Measurements from ENCODE around the gene TMPRSS9.

Gene TMPRSS9

DNA sequence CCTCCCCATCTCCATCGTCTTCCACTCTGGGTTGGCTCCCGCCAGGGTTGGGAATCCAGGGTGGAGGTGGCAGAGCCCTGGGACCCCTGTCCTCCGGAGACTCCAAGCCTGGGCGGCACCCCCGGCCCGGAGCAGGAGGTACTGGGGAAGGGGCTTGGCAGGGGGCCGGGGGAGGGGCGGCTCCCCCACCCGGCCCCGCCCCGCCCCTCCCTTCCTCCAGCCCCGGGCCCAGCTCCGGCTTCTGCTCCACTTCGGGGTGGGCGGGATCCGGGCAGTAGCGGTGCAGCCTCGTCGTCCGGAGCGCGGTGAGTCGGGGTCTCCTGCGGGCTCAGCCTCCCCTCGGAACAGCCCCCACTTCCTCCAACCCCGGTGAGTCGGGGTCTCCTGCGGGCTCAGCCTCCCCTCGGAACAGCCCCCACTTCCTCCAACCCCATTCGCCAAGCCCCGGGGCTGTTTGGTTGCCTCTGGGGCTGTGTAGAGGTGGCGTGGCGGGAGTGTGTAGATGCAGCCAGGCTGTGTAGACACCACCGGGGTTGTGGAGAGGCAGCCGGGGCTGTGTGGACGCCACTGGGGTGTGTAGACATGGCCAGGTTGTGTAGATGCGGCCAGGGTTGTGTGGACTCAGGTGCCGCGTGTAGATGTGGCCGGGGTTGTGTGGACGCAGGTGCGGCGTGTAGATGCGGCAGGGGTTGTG lies at the start of gene TMPRSS9:
TMPRSS9 (plus strand) TSS at position 274 of the 694 bp plus-strand sequence. CDS start 29,521 bp downstream, outside the sequence.
- DNase-seq = no peak

- no peak for DNase-seq
Measured at GRCh38 chr19:2311093-2311492, 49.0 kb upstream of the TMPRSS9 start.

DNA sequence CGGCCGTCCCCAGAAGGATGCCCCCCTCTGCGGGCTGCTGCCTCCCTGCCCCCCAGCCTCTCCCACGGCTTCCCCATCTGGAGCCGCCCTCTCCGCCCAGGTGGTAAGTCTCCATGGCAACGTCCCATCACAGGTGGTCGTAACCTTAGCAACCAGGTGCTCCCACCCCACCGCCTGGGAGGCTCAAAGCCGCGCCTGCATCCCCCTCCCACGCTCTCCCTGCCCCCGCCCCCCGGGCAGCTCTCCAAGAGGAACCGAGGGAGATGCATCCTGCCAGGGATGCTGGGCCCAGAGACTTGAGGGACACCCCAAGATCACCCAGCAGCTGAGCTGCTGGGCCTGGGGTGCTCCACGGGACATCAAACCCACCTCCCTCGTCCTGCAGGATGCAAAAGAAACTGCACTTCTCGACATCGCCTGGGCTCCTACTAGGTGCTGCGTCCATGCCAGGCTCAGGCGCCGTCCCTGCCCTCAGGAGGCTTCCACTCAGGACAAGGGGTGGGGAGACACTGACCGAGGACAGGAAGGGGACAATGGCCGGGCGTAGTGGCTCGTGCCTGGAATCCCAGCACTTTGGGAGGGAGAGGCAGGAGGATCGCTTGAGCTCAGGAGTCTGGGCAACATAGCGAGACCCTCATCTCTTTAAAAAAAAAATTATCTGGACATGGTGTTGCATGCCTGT lies 47.1 kb upstream of the TMPRSS9 start:
- DNase-seq = no peak

DNA sequence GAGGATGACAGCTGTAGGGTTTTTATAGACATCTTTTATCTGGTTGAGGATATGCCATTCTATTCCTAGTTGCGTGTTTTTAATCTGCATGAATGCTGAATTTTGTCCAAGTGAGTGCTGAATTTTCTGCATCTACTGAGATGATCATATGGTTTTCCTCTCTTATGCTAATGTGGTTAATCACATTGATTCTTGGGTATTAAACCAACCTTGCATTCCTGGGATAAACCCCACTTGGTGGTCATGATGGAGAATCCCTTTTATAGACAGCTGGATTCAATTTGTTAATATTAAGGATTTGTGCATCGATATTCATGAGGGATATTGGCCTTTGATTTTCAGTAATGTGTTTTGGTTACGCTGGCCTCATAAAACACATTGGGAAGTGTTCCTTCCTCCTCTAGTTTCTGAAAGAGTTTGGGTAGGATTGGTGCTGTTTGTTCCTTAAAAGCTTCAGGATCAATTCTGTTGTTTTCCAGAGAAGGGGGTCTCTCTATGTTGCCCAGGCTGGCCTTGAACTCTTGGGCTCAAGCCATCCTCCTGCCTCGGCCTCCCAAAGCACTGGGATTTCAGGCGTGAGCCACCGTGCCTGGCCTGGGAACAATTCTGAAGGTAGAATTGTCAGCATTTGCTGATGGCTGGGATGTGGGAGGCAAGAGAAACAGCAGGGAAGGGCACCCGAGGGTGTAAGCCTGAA lies 44.8 kb upstream of the TMPRSS9 start:
- no peak for DNase-seq

DNA sequence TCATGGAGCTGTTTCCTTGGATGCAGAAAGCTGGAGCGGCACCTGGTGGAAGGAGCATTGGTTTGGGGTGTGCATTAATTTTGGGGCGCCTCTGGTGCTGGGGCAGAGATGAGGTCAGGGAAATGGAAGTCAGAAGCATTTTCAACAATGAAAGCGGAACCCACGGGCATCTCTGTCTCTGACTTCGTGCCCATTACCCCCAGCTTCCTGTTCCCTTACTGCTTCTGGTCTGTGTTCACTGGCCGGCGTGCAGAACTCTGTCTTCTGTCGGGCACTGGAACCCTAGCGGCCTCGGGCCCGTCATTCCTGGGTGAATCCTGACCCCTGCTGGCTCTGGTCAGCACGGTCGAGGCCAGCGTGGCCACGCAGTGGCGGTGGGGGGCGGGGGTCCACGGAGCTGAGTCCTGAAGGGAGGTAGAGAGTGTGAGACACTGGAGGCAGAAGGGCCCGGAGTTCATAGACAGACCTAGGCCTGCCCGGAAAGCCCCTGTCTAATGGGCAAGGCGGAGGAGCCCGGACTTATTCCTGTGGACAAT lies 44.2 kb upstream of the TMPRSS9 start:
- DNase-seq = no peak

- no peak for DNase-seq
Measured at GRCh38 chr19:2317300-2317699, 42.8 kb upstream of the TMPRSS9 start.

DNA sequence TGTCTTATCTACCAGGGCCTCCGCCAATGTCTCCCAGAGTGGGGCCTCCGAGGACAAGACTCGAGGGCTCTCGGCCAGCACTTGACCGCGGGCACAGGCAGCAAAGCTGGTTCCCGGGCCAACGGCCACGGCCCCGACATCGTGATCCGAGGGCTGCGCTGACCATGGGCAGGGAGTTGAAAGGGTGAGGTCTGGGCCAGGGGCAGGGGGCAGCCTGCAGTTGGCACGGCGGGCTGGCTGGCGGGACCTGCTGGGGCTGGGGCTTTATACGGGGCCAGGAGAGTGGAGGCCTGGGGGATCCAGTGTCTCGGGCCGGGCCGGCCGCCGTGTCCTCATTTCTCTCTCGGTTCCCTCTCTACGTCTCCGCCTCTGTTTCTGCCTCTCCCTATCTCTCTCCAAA lies 42.3 kb upstream of the TMPRSS9 start:
- DNase-seq = no peak

GRCh38 chr19:2318923-2319322 lies 41.1 kb upstream of the TMPRSS9 start:
- DNase-seq = no peak

GRCh38 chr19:2319551-2319950 lies 40.5 kb upstream of the TMPRSS9 start:
- DNase-seq = no peak

- DNase-seq = no peak
Measured at GRCh38 chr19:2320049-2320448, 40.0 kb upstream of the TMPRSS9 start.

- no peak for DNase-seq
Measured at GRCh38 chr19:2320939-2321338, 39.1 kb upstream of the TMPRSS9 start.

GRCh38 chr19:2321565-2322283 lies 38.3 kb upstream of the TMPRSS9 start:
- DNase-seq = no peak

GRCh38 chr19:2323707-2324106 lies 36.4 kb upstream of the TMPRSS9 start:
- no peak for DNase-seq

- no peak for DNase-seq
Measured at GRCh38 chr19:2324220-2324948, 35.7 kb upstream of the TMPRSS9 start.

DNA sequence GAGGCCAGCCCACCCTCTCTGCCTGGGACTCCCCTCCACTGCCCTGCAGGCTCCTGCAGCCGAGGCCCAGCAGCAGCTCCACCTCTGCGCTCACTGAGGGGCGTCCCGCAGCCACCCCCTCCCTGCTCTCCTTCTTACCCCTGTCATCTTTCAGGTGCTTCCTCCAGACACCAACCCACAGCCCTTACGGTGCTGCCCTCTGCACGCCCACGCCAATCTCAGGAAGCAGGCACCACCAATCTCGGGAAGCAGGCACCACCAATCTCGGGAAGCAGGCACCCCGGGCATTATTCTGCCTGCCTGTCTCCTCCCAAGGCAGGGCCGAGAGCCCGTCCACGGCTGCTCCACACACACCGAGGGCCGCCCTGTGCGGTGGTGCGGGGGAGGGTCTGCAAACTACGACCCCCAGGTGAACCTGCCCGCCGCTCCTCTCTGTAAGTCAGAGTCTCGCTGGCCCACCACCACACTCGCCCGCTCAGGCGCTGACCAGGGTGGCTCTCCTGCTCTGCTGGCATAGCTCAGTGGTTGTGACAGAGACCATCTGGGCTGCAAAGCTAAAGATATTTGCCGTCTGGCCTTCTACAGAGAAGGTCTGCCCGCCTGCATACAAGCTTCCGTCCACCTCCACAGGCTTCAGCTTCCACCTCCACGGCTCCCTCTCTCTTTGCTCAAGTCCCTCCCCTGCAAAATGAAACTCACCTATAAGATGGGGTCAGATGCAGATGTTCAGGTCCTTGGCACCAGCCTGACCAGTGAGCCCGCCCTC lies 34.6 kb upstream of the TMPRSS9 start:
- no peak for DNase-seq

DNA sequence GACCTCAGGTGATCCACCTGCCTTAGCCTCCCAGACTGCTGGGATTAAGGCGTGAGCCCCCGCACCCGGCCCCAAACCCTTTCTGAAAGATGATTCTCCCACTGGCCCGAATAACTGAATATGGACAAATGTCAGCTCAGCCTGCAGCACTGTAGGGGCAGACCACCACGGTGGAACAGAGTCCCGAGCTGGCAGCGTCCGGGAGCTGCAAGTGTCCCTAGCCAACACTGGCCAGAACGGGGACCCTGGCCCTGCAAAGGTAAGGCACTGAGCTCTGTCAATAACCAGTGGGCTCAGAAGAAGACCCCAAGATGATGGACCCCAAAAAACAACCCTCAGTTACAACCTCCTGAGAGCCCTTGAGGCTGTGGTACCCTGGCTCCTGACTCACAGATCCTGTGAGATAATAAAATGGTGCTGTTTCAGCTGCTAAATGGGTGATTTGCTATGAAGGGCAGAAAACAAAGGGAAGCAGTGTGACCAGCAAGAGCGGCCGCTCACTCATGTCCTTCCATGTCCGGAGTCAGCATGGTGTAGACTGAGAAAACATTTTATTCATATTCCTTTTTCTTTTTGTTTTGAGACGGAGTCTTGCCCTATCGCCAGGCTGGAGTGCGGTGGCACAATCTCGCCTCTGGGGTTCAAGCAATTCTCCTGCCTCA lies 33.2 kb upstream of the TMPRSS9 start:
- DNase-seq = no peak

DNA sequence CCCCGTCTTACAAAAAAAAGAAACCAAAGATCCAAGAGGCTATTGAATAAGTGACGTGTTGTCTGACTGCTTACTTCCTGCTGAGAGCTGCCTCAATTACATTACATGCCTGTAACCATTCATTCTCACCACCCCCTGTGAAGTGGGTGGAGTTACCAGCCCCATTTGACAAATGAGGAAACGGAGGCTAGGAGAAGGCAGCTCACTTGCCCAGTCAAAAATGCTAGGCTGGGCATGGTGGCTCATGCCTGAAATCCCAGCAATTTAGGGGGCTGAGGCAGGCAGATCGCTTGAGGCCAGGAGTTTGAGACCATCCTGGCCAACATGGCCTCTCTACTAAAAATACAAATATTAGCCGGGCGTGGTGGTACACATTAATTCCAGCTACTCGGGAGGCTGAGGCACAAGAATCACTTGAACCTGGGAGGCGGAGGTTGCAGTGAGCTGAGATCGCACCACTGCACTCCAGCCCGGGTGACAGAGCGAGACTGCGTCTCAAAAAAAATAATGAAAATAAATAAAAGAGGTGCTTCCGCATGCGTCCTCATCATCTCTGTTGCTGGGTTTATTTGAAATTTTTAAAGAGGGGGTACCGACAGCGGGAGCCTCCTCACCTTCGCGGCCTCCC lies 32.2 kb upstream of the TMPRSS9 start:
- DNase-seq = peak; percentile 83

DNA sequence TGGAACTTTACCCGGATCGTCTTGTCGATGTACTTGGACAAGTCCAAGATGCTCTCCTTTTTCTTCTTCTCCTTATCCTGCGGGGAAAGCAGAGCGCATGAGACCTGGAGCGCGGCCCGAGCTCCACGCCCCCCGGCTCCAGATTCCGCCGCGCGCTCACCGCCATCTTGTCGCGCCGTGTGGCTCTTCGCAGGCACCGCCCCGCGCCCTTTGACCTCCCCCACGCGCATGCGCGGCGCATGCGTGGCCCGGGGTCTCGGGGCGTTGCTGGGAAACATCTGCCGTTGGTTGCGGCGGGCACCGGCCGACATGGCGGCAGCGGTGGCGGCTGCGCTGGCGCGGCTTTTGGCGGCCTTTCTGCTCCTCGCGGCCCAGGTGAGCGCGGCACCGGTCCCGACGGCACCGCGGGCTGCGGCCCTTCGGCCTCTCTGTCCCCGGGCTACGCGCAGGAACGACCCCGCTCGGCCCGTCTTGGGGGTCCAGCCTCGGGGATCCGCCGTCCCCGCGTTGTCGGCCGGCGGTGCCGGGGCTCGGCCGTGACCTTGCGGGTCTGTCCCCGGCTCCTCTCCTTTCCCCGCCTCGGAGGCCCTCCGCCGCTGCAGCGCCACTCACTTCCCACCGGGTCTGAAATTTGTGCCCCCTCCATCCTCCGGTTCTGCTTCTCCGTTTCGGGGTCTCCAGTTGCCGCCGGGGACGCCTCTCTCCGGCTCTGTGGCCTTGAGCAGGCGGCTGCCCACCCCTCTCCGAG lies 31.5 kb upstream of the TMPRSS9 start, which contains the start of the genes LSM7 and SPPL2B:
LSM7 (minus strand) TSS at position 186 of the 748 bp plus-strand sequence; CDS start at position 166, 20 bp downstream.
SPPL2B (plus strand) TSS at position 284 of the 748 bp plus-strand sequence; CDS start at position 310, 26 bp downstream.
- DNase-seq = peak; percentile 98

DNA sequence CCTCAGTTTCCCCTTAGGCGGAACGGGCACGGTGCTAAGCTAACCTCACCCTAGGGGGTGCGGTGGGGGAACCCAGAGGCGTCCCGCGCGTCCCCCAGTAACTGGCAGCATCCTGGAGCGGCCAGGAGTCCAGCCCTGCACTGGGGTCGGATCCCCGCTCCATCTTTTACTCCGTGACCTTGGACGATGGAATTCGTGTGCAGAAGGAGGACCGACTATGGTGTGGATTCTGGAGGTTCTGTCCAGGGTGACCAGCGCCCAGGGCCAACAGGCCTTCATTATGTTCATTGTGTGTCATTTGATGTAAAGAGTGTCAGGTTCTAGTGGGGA lies 31.0 kb upstream of the TMPRSS9 start:
- no peak for DNase-seq

DNA sequence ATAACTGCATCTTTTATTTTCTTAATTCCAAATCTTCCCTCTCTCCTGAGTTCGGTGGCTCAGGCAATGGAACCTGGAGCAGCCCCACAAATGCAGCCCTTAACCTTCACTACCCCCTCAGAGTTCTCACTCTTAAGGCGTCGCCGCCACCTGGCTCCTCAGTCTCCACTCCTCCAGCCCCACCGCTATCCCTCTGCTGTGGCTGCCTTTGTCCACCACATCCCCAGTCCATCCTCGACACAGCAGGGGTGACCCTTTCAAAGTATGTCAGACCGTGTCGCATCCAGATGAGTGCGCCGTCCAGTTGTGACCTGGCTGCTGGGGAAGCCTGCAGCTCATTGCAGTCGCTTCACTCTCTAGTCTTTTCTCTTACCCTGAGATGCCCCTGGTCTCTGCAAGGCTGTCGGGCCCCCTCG lies 30.6 kb upstream of the TMPRSS9 start:
- no peak for DNase-seq
